Measurements from ENCODE around the gene UBALD2. TPM values are rescaled to one million over a fixed set of nuclear protein-coding genes. Genes with fewer than 3 reads are reported as not detected.

The UBALD2 gene
- total and polyA plus RNA-seq, 2 of the 8 experiments (the other 6 are each of a cell fraction or from before 2014, with no cell fraction given), result 17.8 to 22.6 TPM

- TF ChIP-seq CTCF (IDR thresholded peaks at IDR 0.05; ENCODE audit: control extremely low read depth in 1 of 3, insufficient read depth in 1 of 3, low read depth in 1 of 3, low read length in 3 of 3), result no peak
- no peak for TF ChIP-seq CEBPB (IDR thresholded peaks at IDR 0.05; ENCODE audit: low read depth, low read length)
- no peak for TF ChIP-seq MAFK (IDR thresholded peaks at IDR 0.05; ENCODE audit: low read depth, low read length)
Observed at GRCh38 chr17:76237859-76238313, 27.3 kb upstream of the UBALD2 start (continued).

Data from H1 (cell line).